PC-9 (cell line): ENCODE results near the gene SUGP2.

Experiments
- EZH2 ChIP-seq: fragments of 200-600 bp; sonication (generic); IDR thresholded peaks from 2 replicates; pipeline ENCODE4 v1.8.0; 2017; ENCODE audit warnings: antibody characterized with exemption, low read depth
- TF ChIP-seq, protein P1 (sequence below): fragments of 200-600 bp; sonication (generic); conservative IDR thresholded peaks from 2 replicates; pipeline ENCODE4 v1.6.1; 2017; ENCODE audit warnings: mixed run types, antibody characterized with exemption, mild to moderate bottlenecking, moderate library complexity

DNA sequence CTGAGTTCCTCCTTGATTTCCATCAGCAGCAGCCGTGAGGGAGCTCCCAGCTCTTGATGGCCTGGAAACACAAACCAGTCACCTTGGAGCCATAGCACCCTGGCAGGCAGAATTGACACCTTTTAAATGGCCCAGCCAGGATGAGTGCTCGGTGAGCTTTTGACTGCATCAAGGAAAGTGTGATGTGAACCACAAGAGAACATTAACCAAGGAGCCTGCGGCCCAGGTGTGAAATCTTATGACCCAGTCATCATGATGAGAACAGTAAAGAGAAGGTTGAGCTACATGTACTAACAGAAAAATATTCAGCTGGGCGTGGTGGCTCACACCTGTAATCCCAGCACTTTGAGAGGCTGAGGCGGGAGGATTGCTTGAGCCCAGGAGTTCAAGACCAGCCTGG is 22.8 kb downstream of the SUGP2 start:
- TF ChIP-seq, protein P1, sequence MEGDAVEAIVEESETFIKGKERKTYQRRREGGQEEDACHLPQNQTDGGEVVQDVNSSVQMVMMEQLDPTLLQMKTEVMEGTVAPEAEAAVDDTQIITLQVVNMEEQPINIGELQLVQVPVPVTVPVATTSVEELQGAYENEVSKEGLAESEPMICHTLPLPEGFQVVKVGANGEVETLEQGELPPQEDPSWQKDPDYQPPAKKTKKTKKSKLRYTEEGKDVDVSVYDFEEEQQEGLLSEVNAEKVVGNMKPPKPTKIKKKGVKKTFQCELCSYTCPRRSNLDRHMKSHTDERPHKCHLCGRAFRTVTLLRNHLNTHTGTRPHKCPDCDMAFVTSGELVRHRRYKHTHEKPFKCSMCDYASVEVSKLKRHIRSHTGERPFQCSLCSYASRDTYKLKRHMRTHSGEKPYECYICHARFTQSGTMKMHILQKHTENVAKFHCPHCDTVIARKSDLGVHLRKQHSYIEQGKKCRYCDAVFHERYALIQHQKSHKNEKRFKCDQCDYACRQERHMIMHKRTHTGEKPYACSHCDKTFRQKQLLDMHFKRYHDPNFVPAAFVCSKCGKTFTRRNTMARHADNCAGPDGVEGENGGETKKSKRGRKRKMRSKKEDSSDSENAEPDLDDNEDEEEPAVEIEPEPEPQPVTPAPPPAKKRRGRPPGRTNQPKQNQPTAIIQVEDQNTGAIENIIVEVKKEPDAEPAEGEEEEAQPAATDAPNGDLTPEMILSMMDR, result no peak
- TF ChIP-seq EZH2, result no peak
